GM12892 (cell line): ENCODE measurements around the gene E2F1.

Source experiments
- POLR2A ChIP-seq: IDR thresholded peaks from 2 replicates; pipeline ENCODE4 v1.6.1; 2011; ENCODE audit warnings: low read depth, low read length, control low read depth
- POLR2AphosphoS5 ChIP-seq: IDR thresholded peaks from 2 replicates; pipeline ENCODE4 v1.6.1; 2011; ENCODE audit warnings: low read depth, low read length, control low read depth
- TAF1 ChIP-seq: IDR thresholded peaks from 2 replicates; pipeline ENCODE4 v1.6.1; 2011; ENCODE audit warnings: low read depth, mild to moderate bottlenecking, control low read depth, low read length, borderline replicate concordance

- no peak for TF ChIP-seq POLR2A
- no peak for TF ChIP-seq POLR2AphosphoS5
- TF ChIP-seq TAF1: no peak
Measured at GRCh38 chr20:33716498-33716897, 30.3 kb upstream of the E2F1 start.
